Skeletal muscle tissue (tissue), 4 donors: ENCODE measurements around the gene ZNF581. TPM values are rescaled to one million over a fixed set of nuclear protein-coding genes. Genes with fewer than 3 reads are reported as not detected.

Experiments used
- H3K27ac ChIP-seq: one replicate; pipeline ENCODE4 v1.7.0; 2013; ENCODE audit warnings: mild to moderate bottlenecking, low read depth, low read length, inconsistent platforms
- H3K27me3 ChIP-seq, 3 donors: one replicate each; pipeline ENCODE4 v1.7.0; 2013; ENCODE audit warnings: low read length in 3 of 3; ENCODE audit not compliant: control insufficient read depth in 3 of 3, insufficient read depth in 3 of 3
- H3K36me3 ChIP-seq, 3 donors: one replicate each; pipeline ENCODE4 v1.7.0; 2013; ENCODE audit warnings: low read length in 3 of 3; ENCODE audit not compliant: control insufficient read depth in 3 of 3, insufficient read depth in 3 of 3
- H3K4me1 ChIP-seq, 3 donors: one replicate each; pipeline ENCODE4 v1.7.0; 2013; ENCODE audit warnings: low read length in 3 of 3, mild to moderate bottlenecking in 3 of 3; ENCODE audit not compliant: control insufficient read depth in 3 of 3, insufficient read depth in 3 of 3
- H3K4me3 ChIP-seq, 3 donors: one replicate each; pipeline ENCODE4 v1.7.0; 2013; ENCODE audit warnings: low read length in 3 of 3
- H3K9ac ChIP-seq, 3 donors: one replicate each; pipeline ENCODE4 v1.7.0; 2013; ENCODE audit warnings: low read length in 3 of 3, mild to moderate bottlenecking in 3 of 3, moderate library complexity in 2 of 3, low read depth in 1 of 3
- H3K9me3 ChIP-seq, 3 donors: one replicate each; pipeline ENCODE4 v1.7.0; 2013; ENCODE audit warnings: low read length in 3 of 3; ENCODE audit not compliant: control insufficient read depth in 3 of 3
- total RNA-seq: library from RNA; depleted of rRNA; stranded (reverse); fragments of >200 nt; gene quantifications from one replicate; pipeline ENCODE4 v1.2.3, GENCODE V29; 2014
- donor health status: Osteomylitis.

Gene ZNF581
- total RNA-seq, 1 donor from 2014 or later = 17.2 TPM

GRCh38 chr19:55638864-55639359, 4.5 kb upstream of the ZNF581 start:
- H3K27ac ChIP-seq = no peak overlapping the region
- no peak overlapping the region for H3K9ac ChIP-seq
- peaks cover 0 to 7% (median 2%) of the 10 kb centered on the region in 3 donors for H3K36me3 ChIP-seq
- H3K9me3 ChIP-seq = no peaks in the 10 kb centered on the region
- H3K4me1 ChIP-seq = peaks cover 63 to 77% (median 74%) of the 10 kb centered on the region in 3 donors
- no peaks in the 10 kb centered on the region for H3K27me3 ChIP-seq
- H3K4me3 ChIP-seq = no peak overlapping the region

- peak overlapping the region; percentile 85 for H3K27ac ChIP-seq
- H3K27me3 ChIP-seq = no peaks in the 10 kb centered on the region
- H3K4me3 ChIP-seq = peak overlapping the region; percentile 79 to 87 (median 81)
- no peaks in the 10 kb centered on the region for H3K9me3 ChIP-seq
- H3K4me1 ChIP-seq = peaks cover 68 to 83% (median 78%) of the 10 kb centered on the region in 3 donors
- peaks cover 6 to 12% (median 7%) of the 10 kb centered on the region in 3 donors for H3K36me3 ChIP-seq
- H3K9ac ChIP-seq = peak overlapping the region; percentile 82 to 90 (median 84)
Observed at GRCh38 chr19:55640043-55640576, 3.3 kb upstream of the ZNF581 start.

- Histone ChIP-seq H3K27ac (peak within 1 kb of the TSS; percentile 85), H3K4me3 (peak within 1 kb of the TSS; percentile 81 to 87 (median 86)), H3K36me3 (peaks cover 10 to 17% (median 14%) of the 10 kb centered on the region in 3 donors), H3K27me3 (no peaks in the 10 kb centered on the region), H3K9ac (peak within 1 kb of the TSS; percentile 82 to 90 (median 84)), H3K9me3 (no peaks in the 10 kb centered on the region), H3K4me1 (peaks cover 64 to 76% (median 74%) of the 10 kb centered on the region in 3 donors)
Observed at GRCh38 chr19:55640577-55641425, 2.6 kb upstream of the ZNF581 start, which contains the start of gene ZNF580. Gene ZNF580, plus strand, starts transcription at chr19:55641002. Its CDS starts 1,507 bp downstream, at chr19:55642509.

- H3K9me3 ChIP-seq = no peaks in the 10 kb centered on the region
- peak overlapping the region; percentile 52 to 90 (median 81) for H3K9ac ChIP-seq
- peaks cover 56 to 68% (median 66%) of the 10 kb centered on the region in 3 donors for H3K4me1 ChIP-seq
Observed at GRCh38 chr19:55641426-55642152, 1.9 kb upstream of the ZNF581 start.

GRCh38 chr19:55642153-55643002, 1.1 kb upstream of the ZNF581 start:
- peak overlapping the region; percentile 52 to 87 (median 78) for H3K9ac ChIP-seq
- H3K9me3 ChIP-seq = no peaks in the 10 kb centered on the region
- peaks cover 10 to 17% (median 14%) of the 10 kb centered on the region in 3 donors for H3K36me3 ChIP-seq
- H3K4me3 ChIP-seq = peak overlapping the region; percentile 81 to 87 (median 86)
- peak overlapping the region; percentile 85 for H3K27ac ChIP-seq
- H3K4me1 ChIP-seq = peaks cover 58 to 67% (median 65%) of the 10 kb centered on the region in 3 donors
- no peaks in the 10 kb centered on the region for H3K27me3 ChIP-seq

More at GRCh38 chr19:55641426-55642152, 1.9 kb upstream of the ZNF581 start:
- Histone ChIP-seq H3K27me3 (no peaks in the 10 kb centered on the region), H3K27ac (peak overlapping the region; percentile 85), H3K4me3 (peak overlapping the region; percentile 81 to 87 (median 86)), H3K36me3 (peaks cover 10 to 17% (median 14%) of the 10 kb centered on the region in 3 donors)

GRCh38 chr19:55643887-55644176, 383 bp downstream of the ZNF581 start:
- Histone ChIP-seq H3K9ac (peak overlapping the region; percentile 78 to 87 (median 82)), H3K27me3 (no peaks in the 10 kb centered on the region), H3K4me3 (peak overlapping the region; percentile 81 to 82 (median 81)), H3K9me3 (no peaks in the 10 kb centered on the region), H3K4me1 (peaks cover 58 to 63% (median 63%) of the 10 kb centered on the region in 3 donors), H3K27ac (peak overlapping the region; percentile 65), H3K36me3 (peaks cover 10 to 14% (median 10%) of the 10 kb centered on the region in 3 donors)

- H3K9me3 ChIP-seq = no peaks in the 10 kb centered on the region
- H3K27ac ChIP-seq = peak overlapping the region; percentile 65
- no peaks in the 10 kb centered on the region for H3K27me3 ChIP-seq
- peaks cover 57 to 63% (median 63%) of the 10 kb centered on the region in 3 donors for H3K4me1 ChIP-seq
- H3K36me3 ChIP-seq = peaks cover 10 to 14% (median 10%) of the 10 kb centered on the region in 3 donors
- H3K9ac ChIP-seq = peak overlapping the region; percentile 78 to 87 (median 82)
- peak overlapping the region; percentile 81 to 82 (median 81) for H3K4me3 ChIP-seq
Observed at GRCh38 chr19:55644191-55644833, 863 bp downstream of the ZNF581 start.

GRCh38 chr19:55644842-55645511, 1.5 kb downstream of the ZNF581 start:
- no peak overlapping the region for H3K27ac ChIP-seq
- no peaks in the 10 kb centered on the region for H3K27me3 ChIP-seq
- peak overlapping the region in 1 of 3 donors; percentile 78 for H3K9ac ChIP-seq
- peaks cover 57 to 61% (median 60%) of the 10 kb centered on the region in 3 donors for H3K4me1 ChIP-seq
- peak overlapping the region in 1 of 3 donors; percentile 82 for H3K4me3 ChIP-seq
- no peaks in the 10 kb centered on the region for H3K9me3 ChIP-seq
- peaks cover 10 to 14% (median 10%) of the 10 kb centered on the region in 3 donors for H3K36me3 ChIP-seq
